Fibroblast of skin of left biceps (primary cell): ENCODE data around the gene MAN2A2.
"Not testable (repeated sequence)": the region's sequence is repeated elsewhere in the genome, so short reads cannot be mapped to it uniquely, and the experiment has no call there.

ENCODE experiments used
- DNase-seq, 2 experiments: peaks; one replicate each; pipeline ENCODE4 v3.0.0-alpha.2; 2013; ENCODE audit warnings: low read depth in 2 of 2

Gene MAN2A2

DNA sequence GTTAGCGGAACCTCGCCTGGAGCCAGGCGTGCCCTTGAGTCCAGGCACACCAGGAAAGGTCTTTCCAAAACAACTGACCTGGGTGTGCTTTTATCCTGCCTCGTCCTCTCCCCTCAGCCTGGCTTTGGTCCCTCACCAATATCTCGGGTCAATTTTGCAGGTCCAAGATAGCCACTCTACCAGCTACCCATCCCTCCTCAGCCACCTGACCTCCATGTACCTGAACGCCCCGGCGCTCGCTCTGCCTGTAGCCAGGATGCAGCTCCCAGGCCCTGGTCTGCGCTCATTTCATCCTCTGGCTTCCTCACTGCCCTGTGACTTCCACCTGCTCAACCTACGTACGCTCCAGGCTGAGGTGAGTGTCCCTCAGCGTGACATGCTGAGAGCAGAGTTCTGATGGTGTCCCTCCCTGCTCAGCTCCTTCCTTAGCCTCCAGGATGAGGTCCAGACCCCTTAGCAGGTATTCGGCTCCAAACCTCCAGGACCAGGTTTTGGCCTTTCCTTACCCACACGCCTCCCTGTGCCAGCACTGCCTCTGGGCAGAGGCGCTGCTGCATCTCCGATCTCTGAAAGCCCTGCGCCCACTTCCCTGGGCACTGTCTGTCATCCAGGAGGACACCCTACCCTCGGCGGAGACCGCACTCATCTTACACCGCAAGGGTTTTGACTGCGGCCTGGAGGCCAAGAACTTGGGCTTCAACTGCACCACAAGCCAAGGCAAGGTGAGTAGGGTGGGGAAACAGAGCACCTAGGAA is 15.1 kb downstream of the MAN2A2 start:
- DNase-seq, result no peak

DNA sequence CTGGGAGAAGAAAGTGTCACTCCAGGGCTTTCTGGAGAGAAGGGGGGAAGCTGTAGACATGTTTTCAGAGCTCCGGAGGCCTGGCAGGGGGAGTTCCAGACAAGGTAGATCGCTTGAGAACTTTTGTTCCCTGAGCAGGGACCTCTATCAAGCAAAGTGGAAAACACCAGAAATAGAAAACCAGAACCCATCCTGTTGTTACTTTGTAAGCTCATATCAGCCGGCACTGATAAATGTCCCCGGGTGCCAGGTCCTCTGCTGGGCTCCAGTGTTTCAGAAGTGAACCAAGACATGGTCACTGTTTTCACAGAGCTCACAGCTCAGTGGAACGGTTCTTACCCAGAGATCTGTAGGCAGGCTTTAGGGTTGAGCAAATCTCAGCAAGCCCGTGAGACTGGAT is 15.7 kb downstream of the MAN2A2 start:
- DNase-seq, result no peak

GRCh38 chr15:90921887-90922286 is 18.8 kb downstream of the MAN2A2 start:
- no peak for DNase-seq

DNA sequence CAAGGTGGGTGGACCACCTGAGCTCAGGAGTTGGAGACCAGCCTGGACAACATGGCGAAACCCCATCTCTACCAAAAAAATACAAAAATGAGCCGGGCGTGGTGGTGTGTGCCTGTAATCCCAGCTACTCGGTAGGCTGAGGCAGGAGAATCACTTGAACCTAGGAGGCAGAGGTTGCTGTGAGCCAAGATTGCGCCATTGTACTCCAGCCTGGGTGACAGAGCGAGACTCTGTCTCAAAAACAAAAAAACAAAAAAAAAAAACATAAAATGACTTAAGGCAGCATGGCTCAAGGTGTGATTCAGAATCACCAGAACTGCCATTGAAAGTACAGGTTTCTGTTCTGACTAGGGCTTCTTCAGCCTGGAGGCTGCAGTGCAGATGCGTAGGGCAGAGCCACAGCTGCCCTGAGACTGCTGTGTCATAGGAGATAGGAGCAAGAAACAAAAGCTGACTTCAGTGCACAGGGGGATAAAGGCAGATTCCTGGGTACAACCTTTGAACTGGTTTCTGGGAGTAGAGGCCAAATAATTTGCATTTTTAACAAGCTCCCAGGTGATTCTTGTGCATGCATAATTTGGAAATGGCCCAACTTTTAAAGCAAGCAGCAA is 19.7 kb downstream of the MAN2A2 start:
- not testable (repeated sequence) for DNase-seq

DNA sequence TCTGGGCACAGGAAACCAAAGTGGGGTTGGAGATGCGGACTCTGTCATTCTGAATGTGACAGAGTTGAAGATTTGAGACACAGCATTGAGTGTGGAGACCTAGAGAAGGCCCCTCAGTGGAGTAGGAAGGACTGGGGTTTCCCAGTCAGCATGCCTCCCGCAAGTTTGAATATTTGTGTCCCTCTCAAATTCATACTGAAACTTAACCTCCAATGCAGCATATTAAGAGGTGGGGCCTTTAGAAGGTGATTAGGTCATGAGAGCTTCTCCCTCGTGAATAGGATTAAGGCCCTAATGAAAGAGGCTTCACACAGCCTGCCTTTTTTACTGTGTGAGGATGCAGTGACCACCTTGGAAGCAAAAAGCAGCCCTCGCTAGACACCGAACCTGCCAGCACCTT is 21.3 kb downstream of the MAN2A2 start:
- no peak for DNase-seq

DNA sequence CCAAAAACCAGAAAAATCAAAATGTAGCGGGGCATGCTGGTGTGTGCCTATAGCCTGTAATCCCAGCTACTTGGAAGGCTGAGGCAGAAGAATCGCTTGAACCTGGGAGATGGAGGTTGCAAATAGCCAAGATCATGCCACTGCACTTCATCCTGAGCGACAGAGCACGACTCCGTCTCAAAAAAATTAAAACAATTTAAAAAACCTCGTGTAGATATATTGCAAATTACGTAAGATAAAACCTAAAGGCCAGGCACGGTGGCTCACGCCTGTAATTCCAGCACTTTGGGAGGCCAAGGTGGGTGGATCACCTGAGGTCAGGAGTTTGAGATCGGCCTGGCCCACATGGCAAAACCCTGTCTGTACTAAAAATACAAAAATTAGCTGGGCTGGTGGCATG is 23.7 kb downstream of the MAN2A2 start:
- DNase-seq, result not testable (repeated sequence)

- not testable (repeated sequence) for DNase-seq
Observed at GRCh38 chr15:90928106-90928505, 25.0 kb downstream of the MAN2A2 start.

DNA sequence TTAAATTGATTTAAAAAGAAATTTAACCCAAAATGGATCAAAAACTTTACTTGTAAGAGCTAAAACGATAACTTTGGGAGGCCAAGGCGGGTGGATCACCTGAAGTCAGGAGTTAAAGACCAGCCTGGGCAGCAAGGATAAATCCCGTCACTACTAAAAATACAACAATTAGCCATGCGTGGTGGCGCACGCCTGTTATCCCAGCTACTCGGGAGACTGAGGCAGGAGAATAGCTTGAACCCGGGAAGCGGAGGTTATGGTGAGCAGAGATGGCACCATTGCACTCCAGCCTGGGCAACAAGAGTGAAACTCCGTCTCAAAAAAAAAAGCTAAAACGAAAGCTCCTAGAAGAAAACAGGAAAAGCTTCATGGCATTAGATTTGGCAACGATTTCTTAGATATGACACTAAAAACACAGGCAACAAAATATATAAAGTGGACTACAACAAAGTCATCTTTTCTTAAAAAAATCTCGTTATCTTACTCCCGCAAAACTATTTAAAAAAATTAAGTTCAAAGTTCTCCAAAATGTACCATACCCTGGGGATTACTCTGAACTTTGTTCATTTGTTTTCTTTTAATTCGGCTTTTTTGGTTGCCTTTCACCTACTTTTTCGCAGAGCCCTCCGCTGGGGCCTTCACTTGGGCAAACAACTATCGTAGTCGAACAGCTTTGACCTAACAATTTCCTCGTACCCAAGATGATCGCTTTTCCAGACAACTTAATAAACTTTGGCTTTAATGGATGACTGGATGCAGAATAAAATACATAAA is 26.3 kb downstream of the MAN2A2 start:
- DNase-seq, result no peak

DNA sequence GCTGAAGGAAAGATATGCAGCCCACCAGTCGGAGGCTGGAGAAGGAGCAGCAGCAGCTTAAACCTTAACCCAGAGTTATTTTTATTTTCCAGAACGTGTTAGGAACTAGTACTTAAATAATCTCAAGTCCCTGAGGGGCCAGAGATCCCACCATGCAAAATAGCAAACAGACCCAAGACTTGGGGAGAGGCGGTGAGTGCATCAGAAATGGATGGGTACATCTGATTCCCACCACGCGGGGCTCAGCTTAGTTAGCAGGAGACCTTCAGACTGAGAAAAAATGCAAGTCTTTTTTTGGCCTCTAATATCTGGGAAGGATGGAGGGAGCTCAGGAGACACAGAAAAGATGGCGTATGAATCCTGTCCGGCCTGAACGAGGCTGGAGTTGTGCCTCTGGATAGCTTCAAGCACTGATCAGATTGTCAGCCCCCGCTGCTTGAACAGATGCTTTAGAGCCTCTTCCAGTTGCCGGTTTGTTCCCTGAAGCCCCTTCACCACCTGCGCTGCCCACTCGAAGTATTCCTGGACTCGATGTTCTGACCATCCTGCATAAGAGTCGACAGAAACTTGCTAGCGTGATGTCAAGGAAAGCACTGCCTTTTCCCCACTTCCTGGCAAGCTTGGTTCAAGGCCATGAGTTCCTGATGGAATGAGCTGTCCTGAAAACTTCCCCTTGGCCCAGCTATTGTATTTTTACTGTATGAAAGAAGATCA is 27.9 kb downstream of the MAN2A2 start:
- no peak for DNase-seq

DNA sequence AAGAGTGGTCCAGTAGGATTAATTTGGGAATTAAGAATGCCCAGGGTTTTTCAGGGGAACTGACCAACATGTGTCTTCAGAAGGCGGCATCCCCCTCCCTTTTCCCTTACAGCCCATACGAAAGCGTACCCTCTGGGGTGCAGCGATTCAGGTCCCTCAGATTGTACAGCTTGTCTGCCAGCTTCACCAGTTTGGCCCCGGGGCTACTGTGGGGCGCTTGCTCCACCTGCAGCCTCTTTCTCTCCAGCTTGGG is 28.4 kb downstream of the MAN2A2 start:
- no peak for DNase-seq

GRCh38 chr15:90931828-90932659 is 28.9 kb downstream of the MAN2A2 start, which contains the start of gene HDDC3:
Gene HDDC3 (minus strand): TSS chr15:90932549. CDS start chr15:90932540, 9 bp downstream.
- peak; percentile 23 to 43 for DNase-seq

DNA sequence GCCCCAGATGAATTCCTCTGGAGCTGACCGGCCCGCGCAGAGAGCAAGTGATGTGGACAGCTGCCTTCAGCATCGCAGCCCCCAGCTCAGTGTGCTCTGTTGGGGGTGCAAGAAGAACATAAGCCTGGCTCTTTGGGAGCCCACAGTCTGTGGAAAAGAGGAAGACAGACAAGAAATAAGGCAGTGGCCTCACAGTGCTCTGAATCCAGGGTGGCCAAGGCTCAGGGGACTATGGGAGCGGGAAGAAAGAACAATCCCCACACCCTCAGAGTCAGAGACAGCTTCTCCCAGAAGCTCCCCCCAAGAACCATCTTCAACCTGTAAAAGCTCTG is 29.5 kb downstream of the MAN2A2 start:
- DNase-seq, result no peak

DNA sequence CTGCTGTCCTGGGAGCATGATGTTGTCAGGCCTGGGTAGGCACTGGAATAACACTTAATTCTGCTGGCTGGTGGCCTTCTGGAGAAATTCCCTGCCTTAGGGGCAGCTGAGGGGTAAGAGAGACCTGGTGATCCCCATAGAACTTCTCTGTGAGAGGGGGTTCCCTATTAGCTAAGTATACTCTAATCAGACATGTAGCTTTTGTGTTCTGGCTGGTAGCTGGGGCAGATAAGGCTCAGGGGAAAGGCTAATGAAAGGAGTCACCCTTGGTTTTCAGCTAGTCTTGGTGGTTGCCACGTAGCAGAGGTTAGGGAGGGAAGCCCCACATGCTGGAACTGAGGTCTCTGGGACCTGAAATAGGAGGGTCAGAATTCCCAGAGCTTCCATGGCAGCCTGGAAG is 30.2 kb downstream of the MAN2A2 start:
- DNase-seq, result no peak

GRCh38 chr15:90934256-90934948 is 31.3 kb downstream of the MAN2A2 start:
- peak; percentile 29 to 36 for DNase-seq

DNA sequence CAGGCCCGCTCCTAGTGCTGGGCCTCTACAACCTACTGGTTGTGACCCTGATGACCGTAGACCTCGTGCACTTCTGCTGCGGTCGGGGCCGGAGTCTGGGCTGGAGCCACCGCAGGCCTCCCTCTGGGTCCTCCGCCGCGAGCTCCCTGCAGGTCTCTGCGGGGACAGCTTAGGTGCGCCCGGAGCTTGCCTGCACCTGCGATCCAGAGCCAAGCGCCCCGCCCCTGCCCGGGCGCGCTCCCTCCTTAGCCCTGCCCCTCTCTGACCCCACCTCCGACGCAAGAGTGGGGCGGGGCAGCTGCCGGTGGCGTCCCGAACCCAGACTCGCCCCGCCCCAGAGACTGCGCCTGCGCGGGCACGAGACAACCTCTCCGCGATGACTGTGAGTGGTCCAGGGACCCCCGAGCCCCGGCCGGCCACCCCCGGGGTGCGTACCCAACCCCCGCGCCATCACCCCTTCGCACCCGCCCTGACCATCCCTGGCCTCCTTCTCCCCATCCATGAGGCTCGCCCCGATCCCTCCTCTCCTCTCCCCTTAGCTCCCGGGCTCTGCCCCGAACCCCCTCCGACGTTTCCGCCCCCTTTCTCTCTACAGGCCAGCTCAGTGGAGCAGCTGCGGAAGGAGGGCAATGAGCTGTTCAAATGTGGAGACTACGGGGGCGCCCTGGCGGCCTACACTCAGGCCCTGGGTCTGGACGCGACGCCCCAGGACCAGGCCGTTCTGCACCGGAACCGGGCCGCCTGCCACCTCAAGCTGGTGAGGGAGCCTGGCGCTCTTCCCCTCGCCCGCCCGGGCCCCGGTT is 32.0 kb downstream of the MAN2A2 start, which contains the start of gene UNC45A:
TSS of gene UNC45A (plus strand) at position 337 of the 803 bp plus-strand sequence. CDS start at position 377, 40 bp downstream.
- DNase-seq, result peak; percentile 40

- no peak for DNase-seq
Observed at GRCh38 chr15:90936823-90937222, 33.7 kb downstream of the MAN2A2 start.

GRCh38 chr15:90938261-90938660 is 35.2 kb downstream of the MAN2A2 start:
- DNase-seq, result no peak

DNA sequence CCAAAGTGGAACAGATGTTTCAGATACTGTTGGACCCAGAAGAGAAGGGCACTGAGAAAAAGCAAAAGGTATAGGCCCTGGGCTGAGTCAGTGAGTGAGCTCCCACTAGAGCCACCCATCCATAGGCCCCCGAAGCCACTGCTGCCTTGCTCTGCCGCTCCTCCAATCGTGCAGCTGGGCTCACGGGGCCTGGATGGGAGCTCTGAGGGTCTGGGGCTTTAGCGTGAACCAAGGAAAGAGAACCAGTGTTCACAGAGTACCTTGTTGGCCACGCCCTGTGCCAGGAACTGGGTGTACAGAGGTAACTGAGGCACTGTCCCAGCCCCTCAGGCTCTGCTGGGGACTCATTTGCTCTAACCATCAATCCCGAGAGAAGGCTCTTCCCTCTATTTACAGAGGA is 36.7 kb downstream of the MAN2A2 start:
- DNase-seq, result no peak

GRCh38 chr15:90941038-90941437 is 37.9 kb downstream of the MAN2A2 start:
- no peak for DNase-seq
